ENCODE data around the gene KDM6A.
"Not testable (repeated sequence)": the region's sequence is repeated elsewhere in the genome, so short reads cannot be mapped to it uniquely, and the experiment has no call there.

Gene KDM6A

DNA sequence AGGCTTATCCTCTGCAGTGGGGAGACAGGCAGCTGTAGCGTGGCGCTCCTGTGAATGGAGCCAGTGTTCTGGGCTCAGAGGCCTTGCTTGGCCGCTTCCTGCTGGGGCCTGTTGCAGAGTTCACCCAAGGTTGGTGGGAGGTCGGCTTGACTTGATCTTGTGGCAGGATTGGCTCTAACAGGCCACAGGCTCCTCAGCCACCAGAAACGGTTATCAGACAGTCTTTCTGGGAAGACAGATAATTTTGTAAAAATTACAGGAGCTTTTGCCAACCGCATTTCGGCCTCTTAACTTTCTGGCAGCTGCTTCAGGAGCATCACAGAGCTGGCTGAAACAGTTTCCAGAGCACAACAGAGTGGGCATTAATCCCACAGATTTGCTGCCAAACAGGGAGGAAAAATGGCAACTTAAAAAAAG lies 261.3 kb downstream of the KDM6A start:
- no peak for DNase-seq

GRCh38 chrX:45134775-45135174 lies 261.8 kb downstream of the KDM6A start:
- no peak for DNase-seq

DNA sequence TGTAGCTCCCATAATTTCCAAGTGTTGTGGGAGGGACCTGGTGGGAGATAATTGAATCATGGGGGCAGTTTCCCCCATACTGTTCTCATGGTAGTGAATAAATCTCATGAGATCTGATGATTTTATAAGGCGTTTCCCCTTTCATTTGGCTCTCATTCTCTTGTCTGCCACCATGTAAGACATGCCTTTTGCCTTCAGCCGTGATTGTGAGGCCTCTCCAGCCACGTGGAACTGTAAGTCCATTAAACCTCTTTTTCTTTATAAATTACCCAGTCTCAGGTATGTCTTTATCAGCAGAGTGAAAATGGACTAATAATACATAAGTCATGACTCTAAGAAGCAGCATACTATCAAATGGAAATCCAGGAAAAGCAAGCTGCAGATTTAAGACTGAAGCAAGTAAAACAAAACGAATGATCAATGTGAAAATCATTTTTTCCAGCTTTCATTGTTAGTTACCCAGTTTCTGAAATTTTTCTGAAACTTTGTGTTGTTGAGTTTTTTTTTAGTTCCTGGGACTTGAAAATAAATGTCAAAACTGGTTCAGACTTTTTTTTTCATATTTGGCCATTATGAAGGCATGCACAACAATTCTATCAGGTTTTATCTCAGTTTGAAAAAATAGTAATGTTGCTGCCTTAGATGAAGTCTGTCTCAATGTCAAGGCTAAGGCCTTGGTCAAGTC lies 262.5 kb downstream of the KDM6A start:
- not testable (repeated sequence) for DNase-seq

DNA sequence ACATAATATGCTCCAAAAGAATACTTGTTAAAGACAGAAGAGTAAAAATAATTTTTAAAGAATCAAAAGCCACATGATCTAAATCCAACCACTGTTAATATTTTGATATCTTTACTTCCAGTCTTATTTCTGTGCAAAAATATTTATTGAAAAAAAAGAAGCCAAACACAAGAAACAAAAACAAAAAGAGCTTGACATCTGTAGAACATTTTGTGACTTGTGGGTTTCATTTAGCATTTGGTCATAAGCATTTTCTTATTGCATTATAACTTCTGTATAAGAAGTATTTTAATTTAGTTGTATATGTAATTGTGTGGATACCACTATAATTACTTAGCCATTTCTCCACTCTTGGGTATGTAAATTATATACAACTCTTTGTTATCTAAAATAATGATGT lies 264.5 kb downstream of the KDM6A start:
- no peak for DNase-seq

DNA sequence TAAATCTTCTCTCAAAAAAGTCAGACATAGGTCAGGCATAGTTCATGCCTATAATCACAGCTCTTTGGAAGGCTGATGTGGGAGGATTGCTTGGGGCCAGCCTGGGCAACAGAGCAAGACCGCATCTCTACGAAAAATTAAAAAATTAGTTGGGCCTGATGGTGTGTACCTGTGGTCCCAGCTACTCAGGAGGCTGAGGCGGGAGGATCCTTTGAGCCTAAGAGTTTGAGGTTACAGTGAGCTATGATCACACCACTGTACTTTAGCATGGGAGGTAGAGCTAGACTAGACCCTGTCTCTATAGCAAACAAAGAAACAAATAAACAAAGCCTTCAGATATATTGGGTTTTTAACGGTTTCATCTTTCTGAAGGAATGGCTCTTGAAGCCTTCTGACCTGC lies 265.5 kb downstream of the KDM6A start:
- no peak for DNase-seq

DNA sequence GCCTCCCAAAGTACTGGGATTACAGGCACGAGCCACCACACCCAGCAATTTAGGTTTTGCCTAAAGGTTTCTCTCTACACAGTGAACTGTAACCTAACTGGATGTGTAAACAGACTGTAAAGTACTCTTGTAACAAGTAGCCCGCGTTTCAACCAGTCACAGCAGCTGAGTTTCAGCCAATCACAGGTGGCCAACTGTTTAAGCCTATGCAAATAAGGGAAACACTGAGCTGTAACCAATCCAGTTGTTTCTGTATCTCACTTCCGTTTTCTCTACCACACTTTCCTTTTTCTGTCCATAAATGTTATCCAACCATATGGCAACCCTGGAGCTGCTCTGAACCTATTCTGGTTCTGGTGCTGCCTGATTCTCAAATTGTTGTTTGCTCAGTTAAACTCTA lies 267.8 kb downstream of the KDM6A start:
- no peak for DNase-seq

GRCh38 chrX:45142185-45142584 lies 269.2 kb downstream of the KDM6A start:
- no peak for DNase-seq

- DNase-seq, result no peak
Observed at GRCh38 chrX:45143455-45143854, 270.5 kb downstream of the KDM6A start.

DNA sequence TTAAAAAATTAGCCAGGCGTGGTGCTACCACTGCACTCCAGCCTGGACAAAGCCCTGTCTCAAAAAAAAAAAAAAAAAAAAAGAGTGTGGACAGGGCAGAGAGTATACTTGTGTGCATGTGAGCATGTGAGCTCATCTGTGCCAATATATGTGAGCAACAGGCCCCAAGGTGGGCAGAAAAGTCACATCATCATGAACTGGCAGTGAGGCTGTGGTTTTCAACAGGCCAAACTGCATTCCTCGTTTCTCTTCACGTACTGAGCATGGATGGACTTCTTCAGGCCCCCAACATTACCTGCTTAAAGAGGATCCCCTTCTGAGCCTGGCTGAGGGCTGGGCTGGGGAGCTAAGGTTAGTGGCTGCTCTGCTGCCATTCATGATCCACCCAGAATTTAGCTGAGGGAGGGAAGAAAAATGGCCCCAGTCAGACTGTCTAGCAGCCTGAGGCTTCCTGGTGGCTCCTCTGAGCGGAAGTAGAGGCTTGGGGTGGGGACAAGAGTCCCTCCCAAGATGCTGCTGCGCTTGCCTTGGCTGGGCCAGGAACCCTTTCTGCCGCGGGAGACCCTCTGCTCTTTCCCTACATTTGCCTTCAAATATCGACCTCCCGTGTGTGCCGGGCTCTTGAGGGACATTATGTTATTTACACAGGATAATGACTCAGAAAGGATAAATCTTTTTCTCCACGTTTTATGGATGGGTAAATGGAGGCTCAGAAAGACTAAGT lies 272.7 kb downstream of the KDM6A start:
- no peak for DNase-seq

- no peak for DNase-seq
Observed at GRCh38 chrX:45150821-45151220, 277.8 kb downstream of the KDM6A start.

DNA sequence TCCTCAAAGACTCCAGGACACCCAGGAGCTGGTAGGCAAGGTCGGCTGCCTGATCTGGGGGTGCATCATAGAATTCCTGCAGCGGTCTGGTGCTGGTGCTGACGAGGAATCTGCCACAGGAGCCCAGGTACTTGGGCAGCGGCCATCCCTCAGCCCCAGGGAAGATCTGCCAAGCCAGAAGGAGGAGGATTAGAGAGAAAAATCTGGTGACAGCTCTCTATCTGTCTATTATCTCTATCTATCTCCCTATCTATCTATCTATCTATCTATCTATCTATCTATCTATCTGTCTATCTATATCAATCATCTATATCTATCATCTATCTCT lies 281.0 kb downstream of the KDM6A start:
- DNase-seq, result no peak

DNA sequence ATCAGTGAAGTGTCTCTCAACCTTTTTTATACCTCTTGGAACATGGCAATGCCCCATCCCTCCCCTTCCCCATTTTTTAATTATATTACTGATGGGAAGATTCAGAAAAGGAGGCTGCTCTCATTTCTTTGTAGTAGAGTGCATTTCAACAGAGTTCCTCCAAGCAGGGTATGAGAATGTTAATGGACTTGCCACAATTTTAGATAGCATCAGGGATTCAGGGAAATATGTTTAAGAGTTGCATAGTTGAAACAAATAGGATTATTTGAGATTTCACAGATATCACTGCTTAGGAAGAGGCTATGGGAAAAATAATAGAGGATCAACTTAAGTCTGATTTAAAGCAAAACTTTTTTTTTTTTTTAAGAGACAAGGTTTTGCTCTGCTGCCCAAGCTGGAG lies 281.5 kb downstream of the KDM6A start:
- no peak for DNase-seq

DNA sequence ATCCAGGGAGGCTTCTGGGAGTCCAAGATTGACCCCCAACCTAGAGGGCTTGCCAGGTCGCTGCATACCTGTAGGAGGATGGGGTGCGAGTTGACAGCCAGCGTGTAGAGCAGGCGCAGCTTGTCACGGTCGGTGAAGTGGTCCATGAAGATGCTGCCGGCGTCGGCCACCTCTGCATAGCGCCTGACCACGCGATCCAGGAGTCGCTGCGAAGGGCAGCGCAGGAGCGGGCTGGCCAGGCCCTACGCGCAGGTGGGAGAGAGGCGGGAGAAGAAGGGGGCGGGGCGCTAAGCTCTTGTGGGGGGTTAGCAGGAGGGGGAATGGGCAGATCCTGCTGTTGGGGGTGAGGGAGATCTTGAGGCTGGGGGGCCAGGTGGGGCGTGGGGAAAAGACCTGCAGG lies 284.7 kb downstream of the KDM6A start:
- no peak for DNase-seq

Data from NCI-H510A (cell line).